Ovary (tissue), 3 donors: ENCODE data around the gene OR1I1.

ENCODE experiments used
- EP300 ChIP-seq: sonication (generic); formaldehyde crosslinking; IDR thresholded peaks from one replicate; pipeline ENCODE4 v1.6.1; 2017; ENCODE audit warnings: antibody characterized with exemption
- POLR2A ChIP-seq: fragments of 450-650 bp; IDR thresholded peaks from one replicate; pipeline ENCODE4 v1.6.1; 2017; ENCODE audit warnings: antibody characterized with exemption, mild to moderate bottlenecking, moderate library complexity
- TF ChIP-seq, protein P1 (sequence below), 3 donors: fragments of 450-650 bp in 2 of 3; fragments of 200-600 bp in 1 of 3; IDR thresholded peaks; one replicate each; pipeline versions ENCODE4 v1.5.1 to v1.8.0; 2016 to 2022; ENCODE audit warnings: antibody characterized with exemption in 3 of 3, mild to moderate bottlenecking in 1 of 3
- donor health status: DM: no; HTN: no; CAD: no.

DNA sequence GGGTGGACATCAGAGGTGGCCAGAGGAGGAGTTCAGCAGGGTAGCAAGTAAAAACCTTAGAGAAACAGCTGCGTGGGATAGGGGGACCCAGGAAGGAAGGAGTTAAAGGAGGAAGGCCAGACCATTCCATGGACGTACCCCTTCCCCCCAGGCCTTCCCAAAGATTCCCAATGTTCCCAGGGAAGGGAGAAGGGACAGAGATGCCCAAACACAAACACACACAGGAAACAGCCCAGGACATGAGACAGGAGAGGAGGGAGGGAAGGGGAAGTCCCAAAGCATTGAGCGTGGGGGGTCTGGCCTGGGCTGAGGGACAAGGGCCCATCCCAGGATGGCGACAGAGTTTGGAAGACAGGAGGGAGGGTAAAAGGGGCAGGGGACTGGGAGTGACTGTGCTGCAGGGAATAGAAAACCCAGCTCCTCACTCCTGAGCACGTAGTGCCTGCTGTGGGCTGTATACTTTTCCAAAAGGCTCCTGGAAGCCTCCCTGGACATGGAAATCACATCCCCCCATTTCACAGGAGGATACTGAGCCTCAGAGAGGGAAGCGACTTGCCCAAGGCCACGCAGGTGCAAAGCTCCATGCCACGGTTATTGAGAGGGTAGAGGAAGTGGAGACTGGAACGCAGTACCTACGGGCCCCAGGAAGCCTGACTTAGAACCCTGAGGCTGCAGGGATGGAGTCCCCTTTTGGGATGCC lies 26.3 kb downstream of the OR1I1 start:
- TF ChIP-seq, protein P1, sequence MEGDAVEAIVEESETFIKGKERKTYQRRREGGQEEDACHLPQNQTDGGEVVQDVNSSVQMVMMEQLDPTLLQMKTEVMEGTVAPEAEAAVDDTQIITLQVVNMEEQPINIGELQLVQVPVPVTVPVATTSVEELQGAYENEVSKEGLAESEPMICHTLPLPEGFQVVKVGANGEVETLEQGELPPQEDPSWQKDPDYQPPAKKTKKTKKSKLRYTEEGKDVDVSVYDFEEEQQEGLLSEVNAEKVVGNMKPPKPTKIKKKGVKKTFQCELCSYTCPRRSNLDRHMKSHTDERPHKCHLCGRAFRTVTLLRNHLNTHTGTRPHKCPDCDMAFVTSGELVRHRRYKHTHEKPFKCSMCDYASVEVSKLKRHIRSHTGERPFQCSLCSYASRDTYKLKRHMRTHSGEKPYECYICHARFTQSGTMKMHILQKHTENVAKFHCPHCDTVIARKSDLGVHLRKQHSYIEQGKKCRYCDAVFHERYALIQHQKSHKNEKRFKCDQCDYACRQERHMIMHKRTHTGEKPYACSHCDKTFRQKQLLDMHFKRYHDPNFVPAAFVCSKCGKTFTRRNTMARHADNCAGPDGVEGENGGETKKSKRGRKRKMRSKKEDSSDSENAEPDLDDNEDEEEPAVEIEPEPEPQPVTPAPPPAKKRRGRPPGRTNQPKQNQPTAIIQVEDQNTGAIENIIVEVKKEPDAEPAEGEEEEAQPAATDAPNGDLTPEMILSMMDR (IDR thresholded peaks at IDR 0.05) = no peak
- TF ChIP-seq POLR2A (no peak), EP300 (no peak)
